Neuronal stem cell (in vitro differentiated cells): ENCODE data around the gene ASH1L.
"Not testable (repeated sequence)": the region's sequence is repeated elsewhere in the genome, so short reads cannot be mapped to it uniquely, and the experiment has no call there.

Experiments
- DNase-seq: peaks from one replicate; pipeline ENCODE4 v3.0.0-alpha.2; 2013; ENCODE audit warnings: low spot score
- H2AFZ ChIP-seq: one replicate; pipeline ENCODE4 v1.6.1; 2013; ENCODE audit warnings: mild to moderate bottlenecking, low read length, inconsistent platforms
- H2AK5ac ChIP-seq: 2 replicates; pipeline ENCODE4 v1.6.1; 2013; ENCODE audit warnings: low read depth, mild to moderate bottlenecking, inconsistent platforms, low read length, moderate library complexity, mixed read lengths
- H2BK120ac ChIP-seq: 2 replicates; pipeline ENCODE4 v1.6.1; 2013; ENCODE audit warnings: low read depth, mild to moderate bottlenecking, inconsistent platforms, low read length, moderate library complexity, mixed read lengths
- H2BK12ac ChIP-seq: one replicate; pipeline ENCODE4 v1.6.1; 2013; ENCODE audit warnings: low read length, inconsistent platforms
- H2BK15ac ChIP-seq: 2 replicates; pipeline ENCODE4 v1.6.1; 2013; ENCODE audit warnings: mild to moderate bottlenecking, low read length, inconsistent platforms, mixed read lengths
- H2BK5ac ChIP-seq: one replicate; pipeline ENCODE4 v1.6.1; 2013; ENCODE audit warnings: inconsistent platforms, mild to moderate bottlenecking, low read length, moderate library complexity
- H3K14ac ChIP-seq: one replicate; pipeline ENCODE4 v1.6.1; 2013; ENCODE audit warnings: low read length, inconsistent platforms
- H3K18ac ChIP-seq: 2 replicates; pipeline ENCODE4 v1.6.1; 2013; ENCODE audit warnings: low read length, inconsistent platforms
- H3K23ac ChIP-seq: 2 replicates; pipeline ENCODE4 v1.6.1; 2013; ENCODE audit warnings: low read depth, mild to moderate bottlenecking, mixed read lengths, low read length, inconsistent platforms; ENCODE audit not compliant: poor library complexity
- H3K27ac ChIP-seq: replicated peaks from 3 replicates; pipeline ENCODE4 v1.5.1; 2013; ENCODE audit warnings: low read length, inconsistent platforms
- H3K27me3 ChIP-seq, 3 experiments: 2 replicates each; pipeline ENCODE4 v1.6.1; 2013; ENCODE audit warnings: low read length in 3 of 3, mild to moderate bottlenecking in 2 of 3, inconsistent platforms in 1 of 3, low read depth in 1 of 3, mixed read lengths in 1 of 3, moderate library complexity in 1 of 3; ENCODE audit not compliant: control insufficient read depth in 3 of 3, insufficient read depth in 3 of 3
- H3K36me3 ChIP-seq, 2 donors: replicated peaks in 1 of 2; 2 replicates each; pipeline ENCODE4 v1.6.1; 2013; ENCODE audit warnings: low read length in 2 of 2; ENCODE audit not compliant: control insufficient read depth in 2 of 2, insufficient read depth in 2 of 2
- H3K4ac ChIP-seq: 2 replicates; pipeline ENCODE4 v1.6.1; 2013; ENCODE audit warnings: inconsistent platforms, mild to moderate bottlenecking, low read length, moderate library complexity
- H3K4me1 ChIP-seq, 2 donors: 1 replicate in 1 of 2; 2 replicates in 1 of 2; pipeline ENCODE4 v1.6.1; 2013; ENCODE audit warnings: low read length in 2 of 2, low read depth in 1 of 2; ENCODE audit not compliant: control insufficient read depth in 2 of 2, insufficient read depth in 1 of 2
- H3K4me2 ChIP-seq: one replicate; pipeline ENCODE4 v1.6.1; 2013; ENCODE audit warnings: mild to moderate bottlenecking, low read length, inconsistent platforms; ENCODE audit not compliant: insufficient read depth, poor library complexity, severe bottlenecking
- H3K4me3 ChIP-seq, 2 donors: 2 replicates each; pipeline ENCODE4 v1.5.1; 2013; ENCODE audit warnings: low read length in 2 of 2, mild to moderate bottlenecking in 2 of 2, inconsistent platforms in 1 of 2, moderate library complexity in 1 of 2
- H3K79me1 ChIP-seq: one replicate; pipeline ENCODE4 v1.6.1; 2013; ENCODE audit warnings: low read depth, mild to moderate bottlenecking, inconsistent platforms, low read length, moderate library complexity
- H3K9ac ChIP-seq: one replicate; pipeline ENCODE4 v1.6.1; 2013; ENCODE audit warnings: mild to moderate bottlenecking, low read depth, low read length, inconsistent platforms; ENCODE audit not compliant: poor library complexity
- H3K9me3 ChIP-seq, 2 donors: replicated peaks in 1 of 2; 2 replicates each; pipeline versions ENCODE3 to v1.6.1; 2013; ENCODE audit warnings: low read length in 2 of 2, mild to moderate bottlenecking in 2 of 2, inconsistent platforms in 1 of 2, low read depth in 1 of 2, mixed read lengths in 1 of 2, moderate library complexity in 1 of 2; ENCODE audit not compliant: control insufficient read depth in 2 of 2, insufficient read depth in 1 of 2
- H4K8ac ChIP-seq: one replicate; pipeline ENCODE4 v1.6.1; 2013; ENCODE audit warnings: low read depth, mild to moderate bottlenecking, inconsistent platforms, low read length, moderate library complexity
- H4K91ac ChIP-seq: one replicate; pipeline ENCODE4 v1.6.1; 2013; ENCODE audit warnings: low read length, low read depth, mild to moderate bottlenecking, inconsistent platforms; ENCODE audit not compliant: poor library complexity
- WGBS, 2 donors: extraction: QIAGEN DNeasy Blood & Tissue Kit; methylation state at CpG; one replicate each; pipeline ENCODE4 v1.1.7; 2013; ENCODE audit warnings: missing lambda C conversion rate in 2 of 2, mixed read lengths in 1 of 2; ENCODE audit not compliant: insufficient read length in 2 of 2, insufficient replicate concordance in 1 of 2; ENCODE audit errors: extremely low coverage in 2 of 2; 5-methylcytosine and 5-hydroxymethylcytosine counted together

The ASH1L gene

GRCh38 chr1:155454096-155454495 lies 108.5 kb downstream of the ASH1L start:
- Histone ChIP-seq H3K79me1 (no peaks in the 10 kb centered on the region), H2BK120ac (no peak overlapping the region), H3K9ac (no peak overlapping the region), H3K4me2 (no peak overlapping the region), H2AK5ac (no peak overlapping the region), H3K4me3 (no peak overlapping the region), H3K9me3 (no peaks in the 10 kb centered on the region), H3K18ac (no peak overlapping the region), H2AFZ (no peak overlapping the region), H3K4ac (no peak overlapping the region), H3K27ac (no peak overlapping the region), H3K14ac (no peak overlapping the region), H2BK5ac (no peak overlapping the region), H2BK15ac (no peak overlapping the region), H4K91ac (no peak overlapping the region), H2BK12ac (no peak overlapping the region), H3K23ac (no peak overlapping the region), H3K36me3 (peaks cover 0 to 63% of the 10 kb centered on the region in 2 donors), H3K27me3 (no peaks in the 10 kb centered on the region), H3K4me1 (peaks cover 2 to 5% of the 10 kb centered on the region in 2 donors), H4K8ac (no peak overlapping the region)
- no peak for DNase-seq
- WGBS, 2 donors: no CpG with 5 or more reads among the region's 1 CpG

DNA sequence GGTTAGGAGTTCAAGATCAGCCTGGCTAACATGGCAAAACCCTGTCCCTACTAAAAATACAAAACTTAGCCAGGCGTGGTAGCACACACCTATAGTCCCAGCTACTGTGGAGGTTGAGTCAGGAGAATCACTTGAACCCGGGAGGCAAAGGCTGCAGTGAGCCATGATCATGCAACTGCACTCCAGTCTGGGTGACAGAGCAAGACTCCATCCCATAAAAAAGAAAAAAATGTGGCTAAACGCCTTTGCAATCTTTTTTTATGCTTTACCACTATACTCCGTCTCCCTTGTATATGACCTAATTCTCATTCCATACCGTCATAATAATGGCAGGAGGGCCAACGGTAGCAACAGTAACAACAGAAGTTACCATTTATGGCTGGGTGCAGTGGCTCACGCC lies 109.5 kb downstream of the ASH1L start:
- H4K91ac ChIP-seq: no peak overlapping the region
- no peak overlapping the region for H3K4ac ChIP-seq
- H3K27ac ChIP-seq: no peak overlapping the region
- peaks cover 2 to 5% of the 10 kb centered on the region in 2 donors for H3K4me1 ChIP-seq
- no peak overlapping the region for H2BK5ac ChIP-seq
- DNase-seq: no peak
- H3K23ac ChIP-seq: no peak overlapping the region
- H3K18ac ChIP-seq: no peak overlapping the region
- H3K14ac ChIP-seq: no peak overlapping the region
- no peak overlapping the region for H3K4me2 ChIP-seq
- H2BK12ac ChIP-seq: no peak overlapping the region
- H4K8ac ChIP-seq: no peak overlapping the region
- H3K79me1 ChIP-seq: no peaks in the 10 kb centered on the region
- H3K36me3 ChIP-seq: peaks cover 0 to 60% of the 10 kb centered on the region in 2 donors
- H2BK15ac ChIP-seq: no peak overlapping the region
- no peaks in the 10 kb centered on the region for H3K27me3 ChIP-seq
- H2AK5ac ChIP-seq: no peak overlapping the region
- no peak overlapping the region for H2BK120ac ChIP-seq
- H3K9me3 ChIP-seq: peaks cover 0 to 4% of the 10 kb centered on the region in 2 donors
- no peak overlapping the region for H3K4me3 ChIP-seq
- no peak overlapping the region for H3K9ac ChIP-seq
- WGBS, 2 donors: no CpG with 5 or more reads among the region's 7 CpGs
- H2AFZ ChIP-seq: no peak overlapping the region

DNA sequence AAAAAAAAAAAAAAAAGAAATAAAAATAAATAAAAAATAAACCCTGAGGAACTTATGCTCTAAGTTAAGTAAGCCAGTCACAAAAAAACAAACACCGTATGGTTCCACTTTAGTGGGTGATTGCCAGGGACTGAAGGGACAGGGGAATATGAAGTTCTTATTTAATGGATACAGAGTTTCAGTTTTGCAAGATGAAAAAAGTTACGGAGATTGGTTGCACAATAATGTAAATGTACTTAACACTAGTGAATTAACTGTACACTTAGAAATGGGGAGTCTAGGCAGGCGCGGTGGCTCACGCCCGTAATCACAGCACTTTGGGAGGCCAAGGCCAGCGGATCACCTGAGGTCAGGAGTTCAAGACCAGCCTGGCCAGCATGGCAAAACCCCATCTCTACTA lies 111.4 kb downstream of the ASH1L start:
- DNase-seq: no peak

DNA sequence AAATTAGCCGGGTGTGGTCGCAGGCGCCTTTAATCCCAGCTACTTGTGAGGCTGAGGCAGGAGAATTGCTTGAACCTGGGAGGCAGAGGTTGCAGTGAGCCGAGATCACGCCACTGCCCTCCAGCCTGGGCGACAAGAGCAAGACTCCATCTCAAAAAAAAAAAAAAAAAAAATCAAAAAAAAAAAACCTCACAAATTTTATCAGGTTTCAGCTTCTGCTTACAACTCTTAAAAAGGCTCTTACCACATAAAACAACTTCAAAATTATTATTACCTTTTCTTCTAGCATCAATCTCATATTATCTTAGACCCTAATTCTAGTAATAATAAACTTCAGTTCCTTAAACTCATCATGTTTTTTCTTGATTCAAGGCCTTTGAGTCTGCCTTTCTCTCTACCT lies 120.2 kb downstream of the ASH1L start:
- H3K27me3 ChIP-seq, H3K4me2 ChIP-seq, H3K4me3 ChIP-seq, H3K79me1 ChIP-seq, H2BK5ac ChIP-seq, H3K4me1 ChIP-seq, DNase-seq, H3K9me3 ChIP-seq, H2AK5ac ChIP-seq, H3K18ac ChIP-seq, H2AFZ ChIP-seq, H2BK15ac ChIP-seq, H3K4ac ChIP-seq, H4K91ac ChIP-seq, H4K8ac ChIP-seq, H3K14ac ChIP-seq, H3K27ac ChIP-seq, H3K9ac ChIP-seq, H2BK12ac ChIP-seq, H2BK120ac ChIP-seq, H3K23ac ChIP-seq: not testable (repeated sequence)
- no CpG with 5 or more reads among the region's 6 CpGs for WGBS, 2 donors
- H3K36me3 ChIP-seq: peaks cover 7 to 29% of the 10 kb centered on the region in 2 donors

More for the DNA sequence above, 111.4 kb downstream of the ASH1L start:
- no peak overlapping the region for H3K4ac ChIP-seq
- H3K9me3 ChIP-seq: peaks cover 0 to 7% of the 10 kb centered on the region in 2 donors
- H3K9ac ChIP-seq: no peak overlapping the region
- WGBS, 2 donors: no CpG with 5 or more reads among the region's 7 CpGs
- no peak overlapping the region for H2AFZ ChIP-seq
- H3K27me3 ChIP-seq: no peaks in the 10 kb centered on the region
- no peak overlapping the region for H2AK5ac ChIP-seq
- no peak overlapping the region for H2BK5ac ChIP-seq
- no peak overlapping the region for H2BK12ac ChIP-seq
- no peak overlapping the region for H2BK120ac ChIP-seq
- no peak overlapping the region for H3K4me3 ChIP-seq
- no peak overlapping the region for H2BK15ac ChIP-seq
- peaks cover 0 to 58% of the 10 kb centered on the region in 2 donors for H3K36me3 ChIP-seq
- H4K8ac ChIP-seq: no peak overlapping the region
- H3K79me1 ChIP-seq: no peaks in the 10 kb centered on the region
- H3K4me1 ChIP-seq: peaks cover 0 to 5% of the 10 kb centered on the region in 2 donors
- H3K23ac ChIP-seq: no peak overlapping the region
- no peak overlapping the region for H4K91ac ChIP-seq
- no peak overlapping the region for H3K4me2 ChIP-seq
- H3K18ac ChIP-seq: no peak overlapping the region
- no peak overlapping the region for H3K27ac ChIP-seq
- H3K14ac ChIP-seq: no peak overlapping the region
